ENCODE results near the gene GPRIN3.
"Not testable (repeated sequence)": the region's sequence is repeated elsewhere in the genome, so short reads cannot be mapped to it uniquely, and the experiment has no call there.

The GPRIN3 gene

DNA sequence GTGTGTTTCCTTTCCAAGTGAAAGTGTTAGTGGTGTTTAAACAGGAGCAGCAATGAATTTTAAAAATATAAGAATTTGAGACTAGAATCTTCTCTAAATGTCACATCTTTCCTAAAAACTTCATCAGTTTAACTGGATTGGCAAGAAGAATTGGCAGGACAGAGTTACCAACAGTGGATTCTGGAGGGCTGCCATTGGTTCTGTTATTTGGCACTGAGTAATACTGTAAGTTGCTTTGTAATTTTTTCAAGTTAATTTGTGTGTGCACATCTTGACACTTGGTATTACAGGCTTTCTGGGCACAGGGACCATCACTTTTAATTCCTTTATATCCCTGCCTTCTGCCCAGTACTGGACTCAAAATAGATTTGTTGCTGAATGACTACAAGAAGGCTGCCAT, 4.5 kb upstream of the GPRIN3 start:
- peak; percentile 3 for DNase-seq (ENCODE audit: low read depth)

DNA sequence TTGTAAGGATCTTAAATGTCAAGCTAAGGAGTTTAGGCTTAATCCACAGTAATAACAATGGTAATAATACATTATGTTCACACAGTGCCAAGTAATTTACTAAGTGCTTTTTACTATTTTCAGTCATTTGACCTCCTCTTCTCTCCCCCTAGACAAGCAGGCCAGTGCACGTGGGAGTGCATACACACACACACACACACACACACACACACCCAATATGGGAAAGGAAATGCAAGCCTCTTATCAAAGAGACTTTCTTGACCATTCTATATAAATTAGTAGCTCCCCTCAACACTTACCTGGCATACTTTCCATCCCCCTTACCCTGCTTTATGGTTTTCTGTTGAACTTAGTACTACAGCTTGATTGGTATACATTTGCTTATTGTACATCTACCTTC, 3.8 kb upstream of the GPRIN3 start:
- DNase-seq (ENCODE audit: low read depth), result no peak

DNA sequence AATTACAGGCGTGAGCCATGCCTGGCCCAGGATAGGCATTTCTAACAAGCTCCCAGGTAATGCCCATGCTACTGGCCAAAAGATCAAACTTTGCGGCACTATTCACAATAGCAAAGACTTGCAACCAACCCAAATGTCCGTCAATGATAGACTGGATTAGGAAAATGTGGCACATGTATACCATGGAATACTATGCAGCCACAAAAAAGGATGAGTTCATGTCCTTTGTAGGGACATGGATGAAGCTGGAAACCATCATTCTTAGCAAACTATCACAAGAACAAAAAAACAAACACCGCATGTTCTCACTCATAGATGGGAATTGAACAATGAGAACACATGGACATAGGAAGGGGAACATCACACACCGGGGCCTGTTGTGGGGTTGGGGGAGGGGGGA, 1.6 kb upstream of the GPRIN3 start:
- not testable (repeated sequence) for DNase-seq (ENCODE audit: low read depth)

DNA sequence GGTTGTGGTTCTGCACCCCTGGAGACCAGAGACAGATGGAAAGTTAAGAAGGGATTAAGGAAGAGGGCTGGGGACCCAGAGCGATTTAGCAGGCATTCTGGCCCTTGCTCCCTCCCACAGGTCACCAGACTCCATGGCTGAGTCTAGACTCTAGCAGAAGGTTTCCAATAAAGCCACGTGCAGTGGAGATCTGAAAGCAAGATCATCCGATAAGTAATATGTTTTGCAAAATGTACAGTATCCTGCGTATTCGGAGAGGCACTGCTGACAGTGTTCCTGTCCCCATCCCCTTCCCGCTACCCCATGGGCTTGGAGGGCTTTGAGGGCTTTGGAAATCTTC, 531 bp upstream of the GPRIN3 start:
- DNase-seq (ENCODE audit: low read depth), result no peak

DNA sequence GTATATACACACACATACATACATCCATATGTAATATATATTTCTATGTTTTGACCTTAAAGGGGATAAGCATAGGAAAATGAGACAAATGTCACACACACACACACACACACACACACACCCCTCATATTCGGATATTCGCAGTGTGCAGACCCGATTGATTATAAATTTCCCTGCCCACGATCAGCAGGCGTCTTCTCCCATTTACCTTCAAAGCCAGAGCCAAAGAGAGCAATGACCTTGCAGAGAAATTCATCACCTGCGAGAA, 488 bp downstream of the GPRIN3 start:
- no peak for DNase-seq (ENCODE audit: low read depth)

DNA sequence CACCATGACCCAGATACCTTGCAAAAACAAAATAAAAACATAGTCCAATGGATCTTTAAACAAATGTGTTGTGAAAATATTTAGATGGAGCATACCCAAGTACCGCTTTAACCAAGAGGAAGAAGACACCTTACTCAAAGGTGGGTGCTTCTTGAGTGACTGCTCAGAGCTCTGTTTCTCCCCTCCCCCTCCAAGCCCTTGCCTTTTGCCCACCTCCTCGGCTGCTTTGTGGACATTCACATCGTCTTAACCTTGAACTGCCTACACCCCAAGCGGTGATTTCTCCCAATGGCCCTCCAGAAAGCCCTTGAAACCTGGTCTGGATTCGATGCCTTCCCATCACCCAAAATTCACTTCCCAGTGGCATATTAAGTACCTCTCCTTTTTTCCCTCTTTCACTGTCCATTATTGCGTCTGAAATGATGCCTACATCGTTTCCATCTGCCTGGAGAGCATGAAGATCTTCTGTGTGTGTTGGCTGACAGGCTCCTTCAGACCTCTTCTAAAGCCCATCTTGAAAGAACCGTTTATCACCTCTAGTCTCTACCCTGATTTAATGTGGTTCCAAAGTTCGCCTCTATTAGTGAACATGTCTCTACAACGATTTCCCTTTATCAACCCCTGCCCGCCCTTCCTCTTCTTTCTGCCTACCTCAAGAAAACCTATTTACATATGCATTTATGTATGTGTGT, 968 bp downstream of the GPRIN3 start:
- DNase-seq (ENCODE audit: low read depth), result no peak

DNA sequence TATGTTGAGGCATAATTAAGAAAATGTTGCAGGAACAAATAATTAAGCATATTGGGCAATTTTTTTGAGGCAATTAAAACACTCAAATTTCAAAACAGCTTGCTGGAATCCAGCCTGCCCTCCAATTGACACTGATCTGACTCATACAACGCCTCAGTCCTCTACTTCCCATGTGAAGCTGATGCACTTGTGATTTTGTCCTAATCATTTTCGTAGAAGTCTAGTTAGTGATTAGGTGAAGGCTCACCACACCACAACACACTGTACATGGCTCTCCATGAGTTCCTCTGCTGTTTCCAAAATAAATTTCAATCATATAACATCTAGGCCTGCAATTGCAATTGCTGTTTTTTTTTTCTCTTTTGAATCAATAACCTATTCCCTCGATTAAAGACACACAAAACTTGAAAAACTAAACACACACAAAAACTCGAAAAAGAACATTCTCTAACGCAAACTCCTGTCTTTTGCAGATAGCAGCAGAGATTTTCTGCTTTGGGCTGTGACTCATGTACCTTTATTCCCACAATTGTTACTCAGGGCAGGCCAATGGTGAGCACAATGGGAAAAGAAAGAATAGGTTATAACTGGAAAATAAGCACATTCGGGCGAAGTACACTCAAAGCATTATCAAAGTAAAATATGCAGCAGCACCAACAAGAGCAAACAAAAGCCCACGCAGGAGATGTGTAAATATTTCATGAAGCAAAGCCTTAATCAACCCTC, 1.7 kb downstream of the GPRIN3 start:
- DNase-seq (ENCODE audit: low read depth), result peak; percentile 5

DNA sequence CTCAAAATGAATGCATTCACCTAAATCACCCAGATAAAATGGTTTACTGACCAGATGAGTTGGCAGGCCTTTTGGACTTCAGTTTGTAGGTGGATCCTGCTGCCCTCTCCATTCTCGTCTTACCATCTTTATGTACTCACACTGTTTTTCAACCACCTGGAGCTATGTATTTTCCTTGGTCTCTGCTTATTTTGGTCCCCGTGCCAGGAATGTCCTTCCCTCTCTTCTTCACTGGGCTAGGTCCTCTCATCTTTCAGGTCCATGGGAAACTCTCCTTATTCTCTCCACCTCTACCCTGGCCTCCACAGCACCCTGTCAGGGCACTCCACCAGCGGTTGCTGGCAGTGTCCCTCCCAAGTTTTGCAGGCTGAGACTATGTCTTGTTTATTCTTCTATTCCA, 2.6 kb downstream of the GPRIN3 start:
- no peak for DNase-seq (ENCODE audit: low read depth)

DNA sequence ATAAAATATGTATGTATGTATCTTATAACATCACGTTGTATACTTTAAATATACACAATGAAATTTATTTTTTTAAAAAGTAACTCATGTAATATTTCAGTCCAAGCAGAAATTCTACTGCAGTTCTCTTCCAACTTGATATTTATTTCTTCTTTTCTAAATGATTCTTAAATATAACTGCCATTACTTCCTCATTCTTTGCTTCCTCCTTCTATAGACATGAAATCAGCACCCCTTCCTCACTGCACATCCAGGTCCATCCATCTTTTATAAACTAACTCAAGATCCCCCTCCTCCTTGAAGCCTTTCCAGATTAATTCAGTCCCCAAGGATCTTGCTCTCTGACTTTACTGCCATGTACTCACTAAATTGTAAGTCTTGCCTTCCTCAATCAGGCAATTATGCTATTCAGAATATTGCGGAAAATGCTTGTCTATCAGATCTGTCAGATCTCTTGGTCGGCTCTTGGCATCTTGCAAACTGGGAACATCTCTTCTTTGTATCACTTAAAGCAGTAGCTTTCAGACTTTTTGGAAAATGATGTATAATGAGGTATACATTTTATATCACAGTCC, 3.7 kb downstream of the GPRIN3 start:
- no peak for DNase-seq (ENCODE audit: low read depth)

DNA sequence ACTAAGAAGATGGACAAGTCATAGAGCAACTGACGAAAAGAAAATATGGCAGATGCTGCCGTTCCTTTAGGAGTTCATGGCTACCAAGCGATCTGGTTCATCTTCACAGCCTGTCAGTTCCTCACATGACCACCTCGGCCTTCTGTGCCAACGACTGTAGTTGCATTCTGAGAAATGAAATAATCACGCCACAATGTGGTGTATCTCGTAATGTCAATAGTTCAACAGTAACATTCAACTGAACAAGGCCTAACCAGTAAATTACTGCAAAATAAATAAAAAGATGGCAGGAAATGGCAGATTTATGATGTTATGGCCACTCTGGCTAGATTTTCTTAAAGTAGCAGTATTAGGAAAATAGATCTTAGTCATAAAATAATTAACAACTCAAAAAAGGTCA, 4.4 kb downstream of the GPRIN3 start:
- DNase-seq (ENCODE audit: low read depth), result no peak

DNA sequence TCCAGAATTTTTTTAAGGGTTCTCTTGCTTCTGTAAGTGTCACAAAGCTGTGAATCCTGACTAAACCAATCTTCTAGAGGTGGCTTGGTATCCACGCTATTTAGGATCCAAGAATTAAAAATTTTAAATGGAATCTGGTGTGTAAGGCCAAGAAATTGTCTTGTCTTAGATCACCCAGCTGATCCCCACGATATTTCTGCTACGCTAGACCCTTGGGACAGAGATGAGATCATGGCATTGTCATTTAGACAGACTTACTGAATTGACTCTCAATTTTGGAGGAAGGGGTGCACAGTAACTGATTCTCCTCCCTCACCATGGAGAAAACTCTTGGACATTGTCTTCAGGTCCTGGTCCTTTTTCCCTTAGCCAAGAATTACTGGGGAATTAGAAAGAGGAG, 5.7 kb downstream of the GPRIN3 start:
- no peak for DNase-seq (ENCODE audit: low read depth)

DNA sequence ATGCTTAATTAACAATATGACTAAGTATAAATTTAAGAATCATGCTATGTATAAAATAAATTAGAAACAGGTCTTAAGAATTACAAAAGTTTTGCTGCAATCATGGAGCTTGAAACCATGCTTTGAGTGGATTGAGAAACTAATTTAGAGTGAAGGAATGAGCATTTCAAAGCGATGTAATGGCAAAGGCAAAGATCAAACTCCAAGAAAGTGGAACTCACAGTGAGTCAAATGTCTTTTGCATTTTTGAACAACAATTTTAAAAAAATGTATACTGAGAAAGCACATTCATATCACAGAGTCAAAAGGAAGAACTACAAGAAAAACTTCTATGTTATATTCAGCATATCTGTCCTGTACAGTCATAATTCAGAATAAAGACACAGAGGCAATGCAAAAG, 6.6 kb downstream of the GPRIN3 start:
- DNase-seq (ENCODE audit: low read depth), result no peak

DNA sequence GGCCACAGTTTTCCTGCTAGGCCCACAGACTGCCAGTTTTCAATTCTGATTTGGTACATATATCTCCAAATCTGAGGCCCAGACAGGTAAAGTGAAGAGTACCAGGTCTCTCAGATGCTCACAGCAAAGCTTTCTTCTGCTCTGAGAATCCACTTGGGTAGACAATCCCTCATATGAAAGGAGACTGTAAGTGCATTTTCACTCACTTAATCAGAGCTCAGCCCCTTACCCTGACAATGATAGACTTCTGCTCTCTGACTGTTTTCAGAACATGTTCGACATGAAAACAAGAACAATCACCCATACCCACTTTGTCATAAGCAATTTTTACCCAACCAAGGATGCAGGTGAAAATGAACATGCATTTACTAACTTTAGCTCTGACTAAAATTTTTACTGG, 7.1 kb downstream of the GPRIN3 start:
- DNase-seq (ENCODE audit: low read depth), result no peak

DNA sequence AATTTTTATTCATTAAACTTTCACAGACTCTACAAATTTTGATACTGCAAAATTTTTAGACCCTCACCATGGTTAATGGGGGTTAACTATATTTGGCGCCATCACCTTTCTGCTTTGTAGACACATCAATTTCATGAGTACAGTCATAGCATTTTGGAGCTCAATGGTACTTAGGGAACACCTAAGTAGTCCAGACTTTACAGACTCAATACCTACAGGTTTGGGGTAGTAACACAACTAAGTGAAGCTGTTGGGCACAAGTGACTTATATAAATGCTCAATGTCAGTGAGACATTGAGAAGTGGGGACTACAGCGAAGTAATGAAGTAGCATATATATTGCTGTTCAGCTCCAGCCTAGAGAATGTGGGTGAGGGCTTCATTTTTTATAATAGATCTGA, 7.5 kb downstream of the GPRIN3 start:
- no peak for DNase-seq (ENCODE audit: low read depth)

DNA sequence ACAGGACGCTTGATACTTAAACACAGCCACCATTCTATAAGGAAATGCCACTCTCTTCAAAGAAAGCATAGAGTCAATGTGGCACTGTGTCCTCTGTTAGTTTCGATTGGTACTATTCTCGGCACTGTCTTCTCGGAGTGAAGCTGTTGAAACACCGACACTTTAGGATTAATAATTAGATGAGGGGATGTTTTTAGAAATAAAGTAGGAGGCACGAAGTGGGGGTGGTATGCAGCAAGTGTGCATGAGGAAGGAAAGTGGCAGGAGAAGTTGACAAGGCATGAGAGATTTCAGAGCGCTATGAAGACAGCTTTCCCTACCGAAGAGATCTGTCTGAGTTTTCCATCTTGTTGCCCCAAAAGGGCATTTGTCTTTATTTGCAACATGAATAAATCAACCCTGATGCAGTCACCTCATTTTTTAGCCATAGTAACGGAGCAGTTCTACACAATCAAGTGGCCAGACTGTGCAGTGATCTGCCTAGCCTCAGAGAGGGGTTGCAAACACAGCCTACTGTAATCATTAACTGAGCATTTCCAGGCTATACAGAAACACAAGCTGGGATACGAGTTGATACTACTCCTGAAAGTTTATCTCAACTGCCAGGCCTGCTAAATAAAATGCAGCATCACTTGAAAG, 8.3 kb downstream of the GPRIN3 start:
- no peak for DNase-seq (ENCODE audit: low read depth)

DNA sequence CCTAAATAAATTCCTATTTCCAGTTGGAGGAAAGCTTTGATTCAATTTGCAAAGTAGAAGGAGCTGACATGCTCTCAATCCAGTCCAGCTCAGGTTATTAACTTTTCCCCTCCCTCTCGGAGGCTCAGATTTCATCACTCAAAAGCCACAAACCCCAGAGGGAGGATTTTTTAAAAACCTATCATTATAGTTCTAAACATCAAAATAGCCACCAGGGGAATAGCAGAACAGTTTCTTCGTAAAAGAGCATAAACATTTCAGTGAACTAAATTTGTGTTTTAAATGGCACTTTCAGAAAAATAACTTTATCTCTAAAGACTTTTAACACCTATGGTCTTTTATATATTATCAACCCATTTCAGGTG, 8.8 kb downstream of the GPRIN3 start:
- peak; percentile 8 for DNase-seq (ENCODE audit: low read depth)

DNA sequence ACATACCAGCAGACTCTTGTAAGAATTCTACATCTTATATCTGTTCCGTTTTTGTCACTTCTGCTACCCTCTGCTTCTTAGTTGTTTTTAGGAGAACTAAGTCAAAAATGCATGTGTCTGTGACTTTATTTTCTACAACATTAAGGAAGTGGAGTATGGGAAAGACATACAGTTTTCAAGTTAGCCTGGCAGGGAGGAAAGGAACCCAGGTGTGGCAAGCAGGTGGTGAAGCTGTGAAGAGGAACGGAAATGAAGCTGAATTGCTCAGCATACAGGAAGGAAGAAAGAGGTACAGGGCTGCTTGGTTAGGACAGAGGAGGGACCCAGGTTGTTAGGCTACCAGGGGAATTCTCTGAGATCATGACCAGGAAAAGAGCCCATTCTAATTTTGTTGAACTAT, 9.4 kb downstream of the GPRIN3 start:
- no peak for DNase-seq (ENCODE audit: low read depth)

DNA sequence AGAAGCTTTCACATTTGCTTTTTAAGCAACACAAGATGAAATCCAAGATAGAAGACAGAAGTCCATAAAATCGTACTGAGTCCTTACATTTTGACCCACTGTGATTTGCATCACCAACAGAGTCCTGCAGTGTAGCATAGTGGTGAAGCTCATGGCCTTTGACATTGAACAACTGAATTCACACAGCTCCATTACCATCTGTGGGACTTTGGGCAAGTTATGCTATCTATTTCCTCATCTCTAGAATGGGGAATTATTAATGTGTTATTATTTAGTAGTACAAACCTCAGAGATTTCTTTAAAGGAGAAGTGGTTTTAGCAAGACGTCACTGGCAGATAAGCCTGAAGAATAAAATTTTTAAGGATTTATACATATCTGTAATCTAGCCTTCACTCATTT, 10.7 kb downstream of the GPRIN3 start:
- no peak for DNase-seq (ENCODE audit: low read depth)

DNA sequence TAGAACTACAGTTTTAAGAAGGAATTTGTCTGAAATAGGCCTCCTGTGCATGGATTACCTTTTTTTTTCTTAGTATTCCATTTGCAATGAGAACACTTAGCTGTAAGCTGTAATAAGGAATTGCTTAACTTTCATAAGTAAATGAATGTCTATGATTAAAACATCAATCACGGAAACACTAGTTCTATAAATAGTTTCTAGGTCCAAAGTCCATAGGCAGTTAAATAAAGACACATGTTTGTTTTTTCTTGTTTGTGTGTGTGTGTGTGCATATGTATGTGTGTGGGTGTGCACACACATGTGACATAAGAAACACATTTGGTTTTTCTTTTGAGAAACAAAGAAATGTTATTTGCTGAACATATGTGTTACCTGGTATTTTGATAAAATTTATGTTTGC, 11.2 kb downstream of the GPRIN3 start:
- no peak for DNase-seq (ENCODE audit: low read depth)

DNA sequence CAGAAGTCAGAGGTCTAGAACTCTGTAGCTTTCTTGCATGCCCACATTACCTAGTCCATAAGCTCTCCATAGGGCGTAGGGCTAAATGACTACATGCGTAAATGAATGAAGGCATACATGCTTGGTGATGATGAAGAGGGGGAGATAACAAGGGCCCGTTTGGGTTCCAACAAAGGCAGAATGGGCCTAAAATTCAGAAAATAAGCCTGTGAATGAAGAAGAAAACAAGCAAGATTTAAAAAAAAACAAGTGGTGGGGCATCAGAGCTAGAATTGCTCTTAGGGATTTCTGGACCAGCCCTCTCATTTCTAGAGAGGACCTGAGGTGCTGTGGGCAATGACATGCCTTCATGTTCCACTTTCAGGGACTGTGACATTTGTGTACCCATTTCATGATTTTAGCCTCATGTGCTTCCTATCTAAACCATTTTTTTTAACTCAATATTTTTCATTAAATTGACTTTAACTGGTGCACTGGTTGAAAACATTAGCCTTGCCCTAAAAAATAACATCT, 12.1 kb downstream of the GPRIN3 start:
- no peak for DNase-seq (ENCODE audit: low read depth)

DNA sequence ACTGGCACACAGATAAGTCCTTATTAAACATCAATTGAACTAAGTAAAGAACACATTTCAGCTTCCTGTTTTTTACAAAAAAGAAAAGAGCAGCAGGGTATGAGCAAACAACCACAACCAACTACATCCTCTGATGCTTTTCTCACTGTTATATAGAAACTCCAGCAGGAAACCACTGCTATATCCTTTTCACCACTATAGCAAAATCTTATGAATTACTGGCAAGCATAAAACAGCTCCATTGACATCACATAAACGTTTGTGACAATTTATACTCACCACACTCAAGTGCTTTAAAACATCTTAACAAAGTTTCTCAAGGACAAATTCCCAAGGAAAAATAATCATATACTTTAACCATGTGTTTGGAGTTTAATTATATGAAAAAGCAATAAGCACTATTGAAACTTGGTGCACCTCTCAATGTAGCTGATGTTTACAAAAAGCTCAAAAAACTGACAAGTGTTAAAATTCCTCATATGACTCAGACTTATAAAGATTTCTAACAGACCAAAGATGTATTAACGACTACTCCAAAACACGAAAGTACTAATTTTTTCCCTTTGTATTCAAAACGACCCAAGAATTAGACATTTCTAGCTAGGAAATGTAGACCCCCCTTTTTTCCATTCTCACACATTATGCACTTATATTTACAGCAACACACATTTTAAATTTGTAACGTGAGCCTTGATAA, 12.9 kb downstream of the GPRIN3 start:
- DNase-seq (ENCODE audit: low read depth), result no peak

DNA sequence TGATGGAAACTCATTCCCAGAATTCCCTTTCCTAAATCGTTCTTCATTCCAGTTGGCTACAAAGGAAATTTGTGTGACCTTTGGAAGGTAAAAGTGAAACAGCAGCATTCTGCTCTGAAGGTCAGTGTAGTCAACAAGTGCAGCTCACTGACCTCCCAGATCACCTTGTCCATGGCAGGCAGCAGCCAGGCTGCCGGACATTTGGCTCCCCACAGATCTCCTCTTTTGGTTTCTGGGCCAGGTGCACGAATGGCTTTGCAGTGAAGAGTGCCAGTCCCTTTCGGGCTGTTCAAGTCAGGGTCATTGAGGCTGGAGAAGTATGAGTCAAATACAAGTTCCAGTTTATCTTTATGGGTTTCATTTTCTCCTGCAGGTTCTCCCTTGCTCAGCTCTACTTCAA, 14.3 kb downstream of the GPRIN3 start:
- no peak for DNase-seq (ENCODE audit: low read depth)

Measured in EH (cell line).